Natural killer cell (primary cell): ENCODE measurements around the gene MT1E. TPM values are rescaled to one million over a fixed set of nuclear protein-coding genes. Genes with fewer than 3 reads are reported as not detected.

ENCODE experiments used
- ATAC-seq, 3 donors: fragments of 150-1000 bp in 2 of 3; fragments of 200-7000 bp in 1 of 3; cut with Tn5 transposase; 1 replicate in 1 of 3; 2 replicates in 2 of 3; pipeline ENCODE4 v1.10.0; 2021; ENCODE audit warnings: mild to moderate bottlenecking in 2 of 3, moderate library complexity in 2 of 3
- DNase-seq, 2 donors: peaks; one replicate each; pipeline versions ENCODE4 v3.0.0 to v3.0.0-alpha.2; 2013 to 2021; ENCODE audit warnings: mixed read lengths in 1 of 2
- H3K27ac ChIP-seq: one replicate; pipeline ENCODE4 v1.5.1; 2013; ENCODE audit warnings: mild to moderate bottlenecking, low read length
- H3K27me3 ChIP-seq: one replicate; pipeline ENCODE4 v1.6.1; 2013; ENCODE audit warnings: low read length; ENCODE audit not compliant: control insufficient read depth, insufficient read depth
- H3K36me3 ChIP-seq: one replicate; pipeline ENCODE4 v1.6.1; 2013; ENCODE audit warnings: low read length; ENCODE audit not compliant: control insufficient read depth, insufficient read depth
- H3K4me1 ChIP-seq: one replicate; pipeline ENCODE4 v1.6.1; 2013; ENCODE audit warnings: low read length; ENCODE audit not compliant: control insufficient read depth, insufficient read depth
- H3K4me3 ChIP-seq: one replicate; pipeline ENCODE4 v1.5.1; 2013; ENCODE audit warnings: low read length
- H3K9me3 ChIP-seq: one replicate; pipeline ENCODE4 v1.6.1; 2013; ENCODE audit warnings: low read length; ENCODE audit not compliant: control insufficient read depth, insufficient read depth
- H3K27ac Mint-ChIP-seq, 2 donors: one replicate each; pipeline ENCODE4 v1.8.0; 2022; ENCODE audit warnings: mild to moderate bottlenecking in 2 of 2, mixed read lengths in 2 of 2, moderate library complexity in 1 of 2
- H3K27me3 Mint-ChIP-seq, 2 donors: one replicate each; pipeline ENCODE4 v1.8.0; 2022; ENCODE audit warnings: low read depth in 2 of 2, mixed read lengths in 2 of 2
- H3K36me3 Mint-ChIP-seq: one replicate; pipeline ENCODE4 v1.8.0; 2022; ENCODE audit warnings: mixed read lengths
- H3K4me1 Mint-ChIP-seq, 2 donors: one replicate each; pipeline ENCODE4 v1.8.0; 2022; ENCODE audit warnings: mixed read lengths in 2 of 2
- H3K4me3 Mint-ChIP-seq: one replicate; pipeline ENCODE4 v1.8.0; 2022; ENCODE audit warnings: mild to moderate bottlenecking, moderate library complexity, mixed read lengths
- H3K9me3 Mint-ChIP-seq, 2 donors: one replicate each; pipeline ENCODE4 v1.8.0; 2022; ENCODE audit warnings: mixed read lengths in 2 of 2
- CTCF ChIP-seq: fragments of 200-600 bp; IDR thresholded peaks from one replicate; pipeline ENCODE4 v1.8.0; 2022; ENCODE audit warnings: antibody characterized with exemption
- WGBS: methylation state at CpG from one replicate; pipeline ENCODE4 v1.1.7; 2013; ENCODE audit warnings: missing lambda C conversion rate; ENCODE audit not compliant: insufficient coverage; 5-methylcytosine and 5-hydroxymethylcytosine counted together
- intact Hi-C: fragments of 100-400 bp; cut with micrococcal nuclease; formaldehyde crosslinking; loops from one replicate; pipeline ENCODE4 v1.14.2; 2022
- total RNA-seq, 4 donors: library from RNA; stranded (reverse); fragments of 120-200 nt in 1 of 4; gene quantifications; one replicate each; pipeline versions ENCODE4 v1.2.3 to v1.2.4, GENCODE V29; 2013 to 2022

Gene MT1E
- total RNA-seq, 3 donors from 2014 or later (not counting 1 experiment from before 2014, with no cell fraction given), result 0.40 to 3.2 TPM; not detected in 1

- H3K4me3 Mint-ChIP-seq, result peak overlapping the region; percentile 95
- H3K4me3 ChIP-seq, result peak overlapping the region; percentile 38
Measured at GRCh38 chr16:56607675-56608042, 17.9 kb upstream of the MT1E start.

GRCh38 chr16:56608043-56608875 is 17.3 kb upstream of the MT1E start, which contains the start of gene MT2A:
Gene MT2A (plus strand): TSS chr16:56608584. CDS start chr16:56608656, 72 bp downstream.
- WGBS, result 8% methylated on average over 62 of the region's 62 CpGs
- ATAC-seq (peak; percentile 87 to 92 (median 90)), DNase-seq (peak; percentile 82 to 94)
- no peaks in the 10 kb centered on the region for H3K36me3 ChIP-seq
- no peaks in the 10 kb centered on the region for H3K36me3 Mint-ChIP-seq
- no peak for TF ChIP-seq CTCF
- peak within 1 kb of the TSS; percentile 87 for H3K27ac ChIP-seq
- intact Hi-C loops, result loop anchor here (1.0 kb wide), 1 partner anchor 74 kb away; the partner anchor contains the start of gene MT1X
- H3K4me3 ChIP-seq, result peak within 1 kb of the TSS; percentile 59
- H3K27me3 Mint-ChIP-seq, result no peaks in the 10 kb centered on the region
- peak within 1 kb of the TSS; percentile 89 to 96 for H3K27ac Mint-ChIP-seq
- H3K27me3 ChIP-seq, result no peaks in the 10 kb centered on the region
- H3K4me1 ChIP-seq, result peaks cover 47% of the 10 kb centered on the region
- no peaks in the 10 kb centered on the region for H3K9me3 ChIP-seq
- H3K9me3 Mint-ChIP-seq, result no peaks in the 10 kb centered on the region
- H3K4me3 Mint-ChIP-seq, result peak within 1 kb of the TSS; percentile 95
- H3K4me1 Mint-ChIP-seq, result peaks cover 50 to 51% of the 10 kb centered on the region in 2 donors

More at GRCh38 chr16:56607675-56608042, 17.9 kb upstream of the MT1E start:
- H3K9me3 ChIP-seq, result no peaks in the 10 kb centered on the region
- ATAC-seq (no peak), DNase-seq (no peak)
- no peaks in the 10 kb centered on the region for H3K27me3 Mint-ChIP-seq
- H3K27ac ChIP-seq, result peak overlapping the region; percentile 65
- H3K36me3 Mint-ChIP-seq, result no peaks in the 10 kb centered on the region
- intact Hi-C loops, result loop anchor here (1.0 kb wide), 1 partner anchor 75 kb away; the partner anchor contains the start of gene MT1X
- no peaks in the 10 kb centered on the region for H3K27me3 ChIP-seq
- H3K4me1 Mint-ChIP-seq, result peaks cover 50 to 51% of the 10 kb centered on the region in 2 donors
- peaks cover 47% of the 10 kb centered on the region for H3K4me1 ChIP-seq
- H3K27ac Mint-ChIP-seq, result peak overlapping the region; percentile 89 to 96
- no peaks in the 10 kb centered on the region for H3K9me3 Mint-ChIP-seq
- WGBS, result 79% methylated on average over 2 of the region's 2 CpGs
- no peak for TF ChIP-seq CTCF
- no peaks in the 10 kb centered on the region for H3K36me3 ChIP-seq

- Histone ChIP-seq H3K4me3 (peak overlapping the region; percentile 59), H3K9me3 (no peaks in the 10 kb centered on the region), H3K4me1 (peaks cover 47% of the 10 kb centered on the region), H3K27ac (peak overlapping the region; percentile 43), H3K27me3 (no peaks in the 10 kb centered on the region), H3K36me3 (no peaks in the 10 kb centered on the region)
- ATAC-seq (no peak), DNase-seq (peak; percentile 18 to 37)
- no peak for TF ChIP-seq CTCF
- no peaks in the 10 kb centered on the region for H3K9me3 Mint-ChIP-seq
- intact Hi-C loops, result loop anchor here (1.0 kb wide), 1 partner anchor 73 kb away; the partner anchor contains the start of gene MT1X
- H3K27ac Mint-ChIP-seq, result peak overlapping the region; percentile 89 to 96
- peak overlapping the region; percentile 95 for H3K4me3 Mint-ChIP-seq
- 0% methylated on average over 21 of the region's 21 CpGs for WGBS
- H3K4me1 Mint-ChIP-seq, result peaks cover 50 to 51% of the 10 kb centered on the region in 2 donors
- H3K36me3 Mint-ChIP-seq, result no peaks in the 10 kb centered on the region
- H3K27me3 Mint-ChIP-seq, result no peaks in the 10 kb centered on the region
Measured at GRCh38 chr16:56608876-56609462, 16.6 kb upstream of the MT1E start.
